Activated B cell treated with CpG ODN at 0.5 μM for 24 hours (primary cell): Measurements from ENCODE around the gene GPR75. TPM values are rescaled to one million over a fixed set of nuclear protein-coding genes. Genes with fewer than 3 reads are reported as not detected.

Experiments
- ATAC-seq: fragments of 200-7000 bp; cut with Tn5 transposase; one replicate; pipeline ENCODE4 v1.10.0; 2021; ENCODE audit warnings: low read depth, mild to moderate bottlenecking, moderate library complexity
- CTCF ChIA-PET: fragments of 350-600 bp; sonication (Branson Sonifier 250); formaldehyde crosslinking; loops from one replicate; lab custom pipeline; 2021; ENCODE audit warnings: antibody characterized with exemption; lab: Charles Lee
- POLR2A ChIA-PET: fragments of 350-600 bp; sonication (Branson Sonifier 250); formaldehyde crosslinking; loops from one replicate; lab custom pipeline; 2021; ENCODE audit warnings: antibody characterized with exemption; lab: Charles Lee
- DNase-seq: peaks from one replicate; pipeline ENCODE4 v3.0.0; 2022
- H3K27ac Mint-ChIP-seq: one replicate; pipeline ENCODE4 v1.8.0; 2020; ENCODE audit warnings: mixed read lengths
- H3K27me3 Mint-ChIP-seq: one replicate; pipeline ENCODE4 v1.8.0; 2021; ENCODE audit warnings: mixed read lengths
- H3K36me3 Mint-ChIP-seq: one replicate; pipeline ENCODE4 v1.8.0; 2021; ENCODE audit warnings: low read depth, mixed read lengths
- H3K4me1 Mint-ChIP-seq: one replicate; pipeline ENCODE4 v1.8.0; 2021; ENCODE audit warnings: mixed read lengths
- H3K4me3 Mint-ChIP-seq: one replicate; pipeline ENCODE4 v1.8.0; 2020; ENCODE audit warnings: mild to moderate bottlenecking, mixed read lengths
- H3K9me3 Mint-ChIP-seq: one replicate; pipeline ENCODE4 v1.8.0; 2020; ENCODE audit warnings: mixed read lengths
- intact Hi-C: fragments of 100-400 bp; cut with micrococcal nuclease; formaldehyde crosslinking; loops from one replicate; pipeline ENCODE4 v1.15.1; 2024
- total RNA-seq: library from RNA; stranded (reverse); gene quantifications from 2 replicates; pipeline ENCODE4 v1.2.3, GENCODE V29; 2022
- TF ChIP-seq, protein P1 (sequence below): fragments of 200-600 bp; IDR thresholded peaks from one replicate; pipeline ENCODE4 v1.8.0; 2022; ENCODE audit warnings: antibody characterized with exemption, mild to moderate bottlenecking

GPR75 gene
- total RNA-seq, 1 donor from 2014 or later, result 6.3 TPM

GRCh38 chr2:53867169-53867568 lies 7.4 kb upstream of the GPR75 start:
- no peaks in the 10 kb centered on the region for H3K4me1 Mint-ChIP-seq
- intact Hi-C loops, result no loop called here
- ATAC-seq (no peak), DNase-seq (no peak)
- TF ChIP-seq, protein P1, sequence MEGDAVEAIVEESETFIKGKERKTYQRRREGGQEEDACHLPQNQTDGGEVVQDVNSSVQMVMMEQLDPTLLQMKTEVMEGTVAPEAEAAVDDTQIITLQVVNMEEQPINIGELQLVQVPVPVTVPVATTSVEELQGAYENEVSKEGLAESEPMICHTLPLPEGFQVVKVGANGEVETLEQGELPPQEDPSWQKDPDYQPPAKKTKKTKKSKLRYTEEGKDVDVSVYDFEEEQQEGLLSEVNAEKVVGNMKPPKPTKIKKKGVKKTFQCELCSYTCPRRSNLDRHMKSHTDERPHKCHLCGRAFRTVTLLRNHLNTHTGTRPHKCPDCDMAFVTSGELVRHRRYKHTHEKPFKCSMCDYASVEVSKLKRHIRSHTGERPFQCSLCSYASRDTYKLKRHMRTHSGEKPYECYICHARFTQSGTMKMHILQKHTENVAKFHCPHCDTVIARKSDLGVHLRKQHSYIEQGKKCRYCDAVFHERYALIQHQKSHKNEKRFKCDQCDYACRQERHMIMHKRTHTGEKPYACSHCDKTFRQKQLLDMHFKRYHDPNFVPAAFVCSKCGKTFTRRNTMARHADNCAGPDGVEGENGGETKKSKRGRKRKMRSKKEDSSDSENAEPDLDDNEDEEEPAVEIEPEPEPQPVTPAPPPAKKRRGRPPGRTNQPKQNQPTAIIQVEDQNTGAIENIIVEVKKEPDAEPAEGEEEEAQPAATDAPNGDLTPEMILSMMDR, result no peak
- H3K27ac Mint-ChIP-seq, result no peak overlapping the region
- POLR2A ChIA-PET, result no interaction called here
- H3K9me3 Mint-ChIP-seq, result no peaks in the 10 kb centered on the region
- no peaks in the 10 kb centered on the region for H3K27me3 Mint-ChIP-seq
- no peak overlapping the region for H3K4me3 Mint-ChIP-seq
- H3K36me3 Mint-ChIP-seq, result peaks cover 73% of the 10 kb centered on the region
- CTCF ChIA-PET, result no interaction called here

GRCh38 chr2:53865962-53866361 lies 6.2 kb upstream of the GPR75 start:
- ATAC-seq (no peak), DNase-seq (no peak)
- Mint-ChIP-seq H3K4me1 (no peaks in the 10 kb centered on the region), H3K9me3 (no peaks in the 10 kb centered on the region), H3K4me3 (no peak overlapping the region), H3K36me3 (peaks cover 71% of the 10 kb centered on the region), H3K27me3 (no peaks in the 10 kb centered on the region), H3K27ac (no peak overlapping the region)
- POLR2A ChIA-PET, result no interaction called here
- intact Hi-C loops, result no loop called here
- TF ChIP-seq, protein P1, result no peak
- CTCF ChIA-PET, result no interaction called here

DNA sequence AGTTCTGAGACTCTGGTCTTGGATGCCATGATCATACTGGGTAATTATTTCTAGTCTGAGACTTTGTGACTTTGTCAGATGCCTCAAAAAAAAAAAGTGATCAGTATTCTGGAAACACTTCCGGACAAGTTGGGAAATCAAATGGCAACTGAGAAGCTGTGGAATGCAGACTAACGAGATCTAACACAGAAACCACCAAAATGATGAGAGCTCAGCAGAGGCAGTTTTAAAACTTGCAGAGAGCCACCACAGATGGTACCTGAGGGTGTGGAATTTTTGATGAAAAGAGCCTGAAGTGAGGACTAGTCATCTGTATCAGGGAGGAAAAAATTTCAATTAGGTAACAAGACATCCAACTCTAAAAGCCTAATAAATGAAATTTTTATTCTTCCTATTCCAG lies 5.5 kb upstream of the GPR75 start:
- ChIA-PET POLR2A (no interaction called here), CTCF (no interaction called here)
- Mint-ChIP-seq H3K4me3 (no peak overlapping the region), H3K9me3 (no peaks in the 10 kb centered on the region), H3K27ac (no peak overlapping the region), H3K36me3 (peaks cover 76% of the 10 kb centered on the region), H3K27me3 (no peaks in the 10 kb centered on the region), H3K4me1 (no peaks in the 10 kb centered on the region)
- intact Hi-C loops, result no loop called here
- TF ChIP-seq, protein P1, result no peak
- DNase-seq, result no peak
- no peak for ATAC-seq

DNA sequence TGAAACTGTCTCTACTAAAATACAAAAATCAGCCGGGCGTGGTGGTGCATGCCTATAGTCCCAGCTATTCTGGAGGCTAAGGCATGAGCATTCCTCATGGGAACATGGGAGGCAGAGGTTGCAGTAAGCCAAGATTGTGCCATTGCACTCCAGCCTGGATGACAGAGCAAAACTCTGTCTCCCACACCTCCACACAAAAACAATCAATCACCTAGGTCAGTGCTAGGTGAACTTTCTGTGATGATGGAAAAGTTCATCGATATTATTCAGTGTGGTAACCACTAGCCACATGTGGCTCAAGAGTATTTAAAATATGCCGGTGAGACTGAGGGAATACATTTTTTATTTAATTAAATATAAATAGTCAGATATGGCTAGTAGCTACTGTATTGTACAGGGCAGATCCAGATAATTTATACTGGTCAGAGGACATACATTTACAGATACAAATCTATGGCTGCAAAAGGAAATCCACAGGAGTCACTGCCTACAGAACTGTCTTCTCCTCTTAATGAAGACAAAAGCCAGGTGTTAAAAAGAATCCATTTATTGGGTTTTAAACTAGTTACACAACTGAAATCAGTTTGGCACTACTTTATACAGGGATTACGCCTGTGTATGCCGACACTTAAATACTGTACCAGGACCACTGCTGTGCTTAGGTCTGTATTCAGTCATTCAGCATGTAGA lies 3.9 kb upstream of the GPR75 start:
- Mint-ChIP-seq H3K36me3 (peaks cover 77% of the 10 kb centered on the region), H3K4me3 (no peak overlapping the region), H3K27ac (no peak overlapping the region), H3K4me1 (no peaks in the 10 kb centered on the region), H3K27me3 (no peaks in the 10 kb centered on the region), H3K9me3 (no peaks in the 10 kb centered on the region)
- intact Hi-C loops, result no loop called here
- ChIA-PET CTCF (no interaction called here), POLR2A (no interaction called here)
- TF ChIP-seq, protein P1, result no peak
- DNase-seq (no peak), ATAC-seq (no peak)

- CTCF ChIA-PET, result no interaction called here
- no peak overlapping the region for H3K4me3 Mint-ChIP-seq
- H3K27me3 Mint-ChIP-seq, result no peaks in the 10 kb centered on the region
- no peak overlapping the region for H3K27ac Mint-ChIP-seq
- TF ChIP-seq, protein P1, result no peak
- intact Hi-C loops, result no loop called here
- ATAC-seq, result no peak
- DNase-seq, result no peak
- POLR2A ChIA-PET, result interaction anchor here (0.5 kb wide), 1 partner anchor 11 kb away, joined by 3 read pairs; no protein-coding TSS in a partner anchor
- no peaks in the 10 kb centered on the region for H3K9me3 Mint-ChIP-seq
- H3K36me3 Mint-ChIP-seq, result peaks cover 71% of the 10 kb centered on the region
- H3K4me1 Mint-ChIP-seq, result no peaks in the 10 kb centered on the region
Measured at GRCh38 chr2:53861824-53862223, 2.1 kb upstream of the GPR75 start.
